HG03460 (cell line): ENCODE measurements around the gene HOXD10.

Experiments used
- ATAC-seq: cut with Tn5 transposase; IDR thresholded peaks from one replicate; pipeline ENCODE4 v1.9.1; 2021; ENCODE audit not compliant: unreplicated experiment

HOXD10 gene

DNA sequence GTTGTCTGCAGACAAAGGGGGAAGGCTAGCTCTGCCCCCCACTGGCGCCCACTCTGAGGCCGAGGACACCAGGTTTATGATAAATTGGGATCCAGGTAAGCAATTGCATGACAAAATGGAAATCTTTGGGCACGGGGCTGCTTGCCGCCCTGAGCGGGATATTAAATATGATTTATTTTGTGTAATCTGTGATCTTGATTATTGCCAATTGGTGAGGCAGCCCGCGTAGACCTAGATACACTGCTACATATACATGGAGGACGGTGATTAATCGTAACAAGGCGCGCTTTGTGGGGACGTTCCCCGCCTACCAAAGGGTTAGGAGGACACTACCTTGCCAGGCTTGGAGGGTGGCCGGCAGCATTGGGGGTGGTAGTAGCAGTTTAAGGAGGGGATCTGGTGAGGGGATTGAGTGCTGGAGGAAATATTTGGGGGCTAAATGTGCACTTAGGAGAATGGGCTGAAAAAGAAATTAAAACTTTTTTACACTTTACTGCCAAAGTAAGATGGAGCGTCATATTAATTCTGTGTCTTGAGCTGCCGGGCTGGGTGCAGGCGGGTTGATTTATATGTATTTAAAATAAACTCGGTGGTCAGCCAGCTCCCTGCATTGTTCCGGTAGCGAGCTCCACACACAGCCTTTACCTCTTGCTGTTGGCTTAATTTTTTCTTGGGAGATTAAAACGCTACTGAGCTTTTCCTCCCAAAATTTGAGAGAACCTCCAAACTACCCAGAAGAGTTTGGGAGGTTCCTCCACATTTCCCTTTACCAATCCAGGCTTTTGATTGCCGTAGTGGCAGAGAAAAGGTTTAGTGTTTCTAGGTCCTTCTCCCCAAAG, 44.6 kb downstream of the HOXD10 start:
- ATAC-seq: no peak

DNA sequence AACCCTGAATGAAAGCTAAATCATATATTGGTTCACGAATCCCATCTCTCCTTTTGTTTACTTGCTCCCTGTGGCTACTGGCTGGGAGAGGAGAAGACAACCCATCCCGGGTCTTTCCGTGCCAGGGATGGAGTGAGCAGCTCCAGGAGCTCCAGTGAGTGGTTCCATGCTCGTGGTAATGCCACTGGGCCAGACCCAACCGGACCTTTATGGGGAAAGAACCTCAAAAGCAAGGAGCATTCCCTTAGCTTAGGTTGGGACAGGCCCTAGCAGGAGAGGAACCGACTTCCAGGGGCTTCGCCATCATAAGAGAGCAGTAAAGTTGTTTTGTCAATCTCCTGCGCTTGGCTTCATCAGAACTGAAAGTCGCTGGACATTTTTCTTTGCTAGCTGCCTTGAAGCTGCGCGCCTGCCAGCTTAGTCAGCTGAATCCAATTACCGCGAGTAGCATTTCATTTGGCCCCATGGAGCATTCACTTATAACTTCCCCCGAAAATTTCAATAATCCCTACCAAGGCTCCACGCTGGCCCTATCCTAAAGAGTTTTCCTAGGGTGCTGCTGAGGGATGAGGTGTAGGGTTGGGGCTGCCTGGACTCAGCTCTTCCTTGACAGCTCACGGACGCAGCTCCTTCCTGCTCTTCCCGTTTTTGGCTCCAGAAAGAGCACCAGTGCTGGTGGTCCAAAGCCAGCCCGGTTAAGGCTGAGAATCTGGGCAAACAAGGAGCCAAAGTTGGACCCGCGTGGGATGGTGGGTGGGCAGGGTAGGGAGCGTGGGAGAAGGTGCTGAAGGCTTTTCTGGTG, 45.4 kb downstream of the HOXD10 start:
- no peak for ATAC-seq

DNA sequence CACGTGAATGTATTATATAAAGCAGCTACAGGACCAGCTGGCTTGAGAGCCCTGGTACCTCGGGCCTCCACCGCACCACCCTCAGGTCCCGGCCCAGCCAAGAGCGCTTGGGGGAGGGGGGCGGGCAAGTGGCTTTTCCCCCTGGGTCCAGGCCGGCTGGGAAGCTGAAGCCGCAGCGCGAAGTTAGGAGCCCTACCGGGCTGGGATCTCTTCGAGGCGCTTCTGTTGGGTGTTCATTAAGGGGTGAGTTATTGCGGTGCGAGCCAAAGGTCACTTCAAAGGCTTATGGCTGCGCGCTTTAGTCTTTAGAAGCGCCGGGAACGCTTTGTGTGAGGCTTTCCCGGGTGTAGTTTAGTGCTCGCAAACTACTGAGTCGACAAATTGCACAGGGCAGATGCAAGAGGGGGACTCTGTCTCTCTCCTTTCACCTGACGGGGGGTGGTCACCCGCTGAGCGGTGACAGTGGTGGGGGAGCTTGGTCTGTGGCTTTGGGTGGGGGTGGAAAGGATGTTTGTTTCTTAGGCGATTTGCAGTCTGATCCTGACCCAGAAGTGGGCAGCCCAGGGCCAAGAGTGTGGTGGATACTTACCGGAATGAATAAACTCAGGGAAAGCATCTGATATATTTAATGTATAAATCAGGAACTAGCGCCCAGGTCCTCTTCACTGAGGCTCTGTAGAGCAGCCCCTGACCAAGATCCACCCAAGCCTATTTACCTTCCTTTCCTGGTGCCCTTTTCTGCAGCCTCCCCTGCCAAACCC, 46.5 kb downstream of the HOXD10 start:
- ATAC-seq: no peak

DNA sequence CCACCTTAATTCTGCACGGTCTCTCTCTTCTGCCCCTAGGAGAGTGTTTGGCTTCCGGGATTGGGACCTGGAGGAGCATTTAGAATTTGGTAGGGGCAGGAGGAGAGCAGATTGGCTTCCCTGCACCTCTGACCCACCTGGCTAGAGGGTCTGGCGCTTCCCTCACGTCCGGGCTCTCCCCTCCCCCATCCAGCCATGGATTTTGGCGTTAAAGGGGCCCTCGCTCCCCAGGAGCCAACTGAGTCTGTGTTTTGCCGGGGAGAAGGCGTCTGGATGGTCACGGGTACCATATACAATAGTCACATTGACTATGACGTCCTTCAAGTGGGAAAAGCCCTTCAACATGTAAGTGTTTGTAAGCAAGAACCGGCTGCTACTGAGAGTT, 47.1 kb downstream of the HOXD10 start:
- no peak for ATAC-seq

DNA sequence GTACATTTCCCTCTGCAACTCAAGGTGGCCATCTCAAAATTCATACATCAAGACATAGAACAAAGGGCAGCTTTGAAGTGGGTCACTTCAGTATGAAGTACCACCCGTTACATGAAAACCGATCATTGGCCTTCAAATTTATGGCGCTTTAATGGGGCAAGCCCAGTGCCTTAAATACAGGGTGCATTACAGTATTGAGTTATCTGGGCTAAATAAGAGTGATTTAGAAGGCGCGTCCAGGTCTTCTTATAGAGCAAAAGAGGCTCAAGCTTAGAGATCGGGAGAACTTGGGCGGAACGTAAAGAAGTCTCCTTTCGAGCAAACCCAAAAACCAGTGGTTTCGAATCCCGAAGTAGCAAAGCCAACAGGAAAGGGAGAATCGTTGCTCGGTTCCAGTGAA, 47.6 kb downstream of the HOXD10 start:
- ATAC-seq: no peak

DNA sequence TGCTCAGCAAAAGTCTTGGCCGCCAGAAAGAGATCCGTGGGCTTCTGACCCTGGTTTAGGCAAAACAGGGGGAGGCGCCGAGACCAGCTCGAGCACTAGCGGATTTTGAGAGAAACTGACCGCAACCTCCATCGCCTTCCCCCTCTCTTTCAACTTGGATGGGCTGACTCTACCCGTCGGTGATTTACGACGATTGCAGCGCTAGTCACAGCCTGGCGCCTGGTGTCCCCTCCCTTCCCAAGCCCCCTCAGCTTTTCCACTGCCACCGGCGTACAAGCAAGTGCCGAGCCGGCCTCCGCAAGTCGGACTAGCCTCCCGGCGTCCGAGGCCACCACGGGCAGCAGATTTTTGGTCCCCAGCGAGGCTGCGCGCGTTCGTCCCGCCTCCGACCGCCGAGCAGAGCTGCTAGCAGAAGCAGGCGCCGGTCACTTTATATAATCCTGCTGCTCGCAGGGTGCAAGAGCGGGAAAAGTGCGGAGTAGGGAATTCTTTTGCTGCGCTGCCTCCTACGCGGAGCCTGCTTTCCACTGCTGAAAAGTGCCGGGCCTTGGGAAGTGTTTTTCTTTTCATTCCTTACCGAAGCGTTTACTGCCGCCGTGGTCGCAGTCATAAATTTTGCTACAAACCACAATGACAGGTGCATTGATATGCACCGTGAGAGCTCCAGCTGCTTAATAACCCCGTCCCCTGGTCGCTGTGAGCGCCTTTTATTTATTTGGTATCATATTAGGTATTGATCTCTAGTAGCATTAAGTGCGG, 48.2 kb downstream of the HOXD10 start:
- ATAC-seq: no peak

DNA sequence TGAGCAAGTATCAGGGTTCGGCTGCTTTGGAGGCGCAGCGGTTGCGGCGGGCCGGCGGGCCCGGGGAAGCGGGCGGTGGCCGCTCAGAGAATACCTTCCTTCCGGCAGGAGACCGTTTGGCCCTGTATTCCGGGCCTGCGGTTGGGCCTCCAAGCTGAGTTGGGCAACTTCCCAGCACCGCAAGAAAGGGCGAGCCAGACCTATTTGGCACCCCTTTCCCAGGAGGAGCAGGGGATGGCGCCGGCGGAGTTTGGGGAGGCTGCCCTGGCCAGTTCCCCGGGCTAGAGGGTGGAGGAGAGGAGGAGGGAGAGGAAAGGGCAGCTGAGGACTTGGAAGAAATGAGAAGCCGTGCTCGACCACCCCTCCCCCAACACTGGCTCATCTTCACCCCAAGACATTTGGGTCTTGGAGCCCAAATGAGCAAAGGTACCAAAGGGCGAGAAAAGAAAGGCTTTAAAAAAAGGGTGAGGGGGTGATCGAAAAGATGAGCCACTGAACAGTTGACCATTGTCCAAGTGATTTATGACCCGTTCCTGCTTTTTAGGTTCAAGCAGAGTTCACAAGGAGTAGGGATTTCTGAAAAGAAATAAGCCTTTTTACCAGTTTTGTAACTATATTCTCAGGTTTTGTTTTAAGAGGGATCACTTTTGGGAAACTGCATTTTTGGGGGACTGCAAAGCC, 48.9 kb downstream of the HOXD10 start:
- ATAC-seq: no peak

DNA sequence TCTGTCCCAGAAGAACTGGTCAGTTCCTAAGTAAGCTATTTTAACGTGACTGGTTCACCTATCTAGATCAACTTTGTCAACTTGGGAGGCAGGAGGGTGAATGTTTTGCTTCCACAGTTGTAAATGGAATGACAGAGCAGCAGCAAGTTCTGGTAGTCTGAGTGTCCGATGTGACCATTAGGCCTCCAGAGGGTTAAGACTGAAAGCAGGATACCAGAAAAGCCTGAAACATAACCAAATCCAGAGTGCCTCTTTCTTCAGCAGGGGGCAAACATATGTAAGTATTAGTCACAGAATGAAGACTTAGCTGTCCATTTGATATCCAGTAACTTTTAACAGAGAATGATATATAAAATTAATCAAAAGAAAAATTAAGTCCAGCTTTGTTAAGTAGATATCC, 49.7 kb downstream of the HOXD10 start:
- no peak for ATAC-seq

DNA sequence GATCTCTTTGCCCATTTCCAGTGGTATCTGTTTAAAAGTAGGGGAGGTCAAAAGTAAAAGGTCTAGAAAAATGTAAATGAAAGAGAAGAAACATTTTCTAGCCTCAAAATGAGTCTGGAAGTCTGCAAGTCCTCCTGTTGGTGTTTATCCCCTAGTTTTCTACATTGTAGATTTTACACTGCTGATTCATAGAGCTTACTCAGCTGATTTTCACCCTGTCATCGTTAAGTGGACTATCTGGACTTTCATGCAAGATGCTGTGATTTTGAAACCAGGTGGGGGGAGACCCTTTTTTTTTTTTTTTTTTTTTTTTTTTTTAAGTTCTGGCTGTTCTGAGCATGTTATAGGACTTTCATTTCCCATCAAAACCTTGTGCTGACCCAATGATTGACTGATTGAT, 50.8 kb downstream of the HOXD10 start:
- ATAC-seq: no peak

DNA sequence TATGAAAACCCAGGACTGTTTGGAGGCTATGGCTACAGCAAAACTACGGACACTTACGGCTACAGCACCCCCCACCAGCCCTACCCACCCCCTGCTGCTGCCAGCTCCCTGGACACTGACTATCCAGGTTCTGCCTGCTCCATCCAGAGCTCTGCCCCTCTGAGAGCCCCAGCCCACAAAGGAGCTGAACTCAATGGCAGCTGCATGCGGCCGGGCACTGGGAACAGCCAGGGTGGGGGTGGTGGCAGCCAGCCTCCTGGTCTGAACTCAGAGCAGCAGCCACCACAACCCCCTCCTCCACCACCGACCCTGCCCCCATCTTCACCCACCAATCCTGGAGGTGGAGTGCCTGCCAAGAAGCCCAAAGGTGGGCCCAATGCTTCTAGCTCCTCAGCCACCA, 52.6 kb downstream of the HOXD10 start:
- no peak for ATAC-seq
